T-helper 22 cell (primary cell): Measurements from ENCODE around the gene RRAS.
A peak's percentile ranks its signal among the peaks of the same experiment; 100 is the strongest.

Experiments used
- DNase-seq: peaks from one replicate; pipeline ENCODE4 v3.0.0-alpha.2; 2020; ENCODE audit warnings: low read depth

RRAS gene

DNA sequence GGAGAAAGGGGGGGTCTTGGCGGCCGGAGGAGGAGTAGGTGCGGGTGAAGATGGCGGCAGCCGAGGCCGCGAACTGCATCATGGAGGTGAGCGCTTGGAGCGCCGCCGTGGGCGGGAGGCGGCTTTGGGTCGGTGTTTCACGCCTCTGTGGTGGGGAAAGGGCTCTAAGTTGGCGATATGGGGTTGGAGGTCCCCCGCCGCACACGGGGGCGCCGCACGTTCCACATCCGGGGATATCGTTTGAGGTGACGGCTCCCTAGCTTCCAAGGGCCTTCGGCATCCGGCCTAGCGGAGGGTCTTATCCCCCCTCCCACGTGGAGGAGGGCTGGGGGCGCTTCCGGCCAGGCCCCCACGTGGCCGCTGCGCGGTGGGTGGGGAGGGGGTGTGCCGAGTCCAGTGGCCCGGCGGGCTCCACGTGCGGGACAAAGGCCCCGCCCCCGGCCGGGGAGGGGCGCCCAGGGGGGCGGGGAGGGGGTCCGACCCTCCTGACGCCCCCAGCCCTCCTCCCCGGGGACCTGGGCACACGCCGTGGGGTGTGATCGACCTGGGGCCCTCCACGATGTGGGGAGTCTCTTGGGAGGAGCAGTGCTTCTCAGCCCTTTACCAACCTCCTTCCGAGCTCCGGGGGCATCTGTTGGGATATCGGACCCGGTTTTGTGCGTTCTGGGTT, 37.4 kb upstream of the RRAS start, which contains the start of gene PRMT1:
Gene PRMT1 (plus strand): TSS at position 41 of the 670 bp plus-strand sequence. CDS start 10 bp downstream, at position 51.
- DNase-seq, result peak; percentile 42

- peak; percentile 98 for DNase-seq
Observed at GRCh38 chr19:49676784-49677230, 36.9 kb upstream of the RRAS start.

- DNase-seq, result peak; percentile 32
Observed at GRCh38 chr19:49676136-49676783, 36.3 kb upstream of the RRAS start.

GRCh38 chr19:49672131-49672919, 32.4 kb upstream of the RRAS start:
- DNase-seq, result peak; percentile 50

DNA sequence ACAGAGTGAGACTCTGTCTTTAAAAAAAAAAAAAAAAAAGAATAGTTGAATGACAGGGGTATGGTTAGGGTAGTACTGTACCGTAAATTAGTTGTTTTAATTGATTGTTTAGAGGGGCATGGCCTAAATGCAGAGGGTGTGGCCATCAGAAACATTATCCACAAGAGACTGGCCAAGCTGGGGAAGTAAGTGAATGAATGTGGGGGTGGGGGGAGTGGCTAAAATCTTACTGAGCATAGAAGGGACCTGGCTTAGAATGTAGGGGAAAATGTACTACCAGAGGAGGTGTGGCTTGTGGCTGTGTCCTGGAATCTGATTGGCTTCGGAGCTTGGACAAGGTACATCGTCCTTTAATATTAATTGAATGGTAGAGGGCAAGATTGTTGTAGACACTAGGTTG, 29.6 kb upstream of the RRAS start:
- no peak for DNase-seq

DNA sequence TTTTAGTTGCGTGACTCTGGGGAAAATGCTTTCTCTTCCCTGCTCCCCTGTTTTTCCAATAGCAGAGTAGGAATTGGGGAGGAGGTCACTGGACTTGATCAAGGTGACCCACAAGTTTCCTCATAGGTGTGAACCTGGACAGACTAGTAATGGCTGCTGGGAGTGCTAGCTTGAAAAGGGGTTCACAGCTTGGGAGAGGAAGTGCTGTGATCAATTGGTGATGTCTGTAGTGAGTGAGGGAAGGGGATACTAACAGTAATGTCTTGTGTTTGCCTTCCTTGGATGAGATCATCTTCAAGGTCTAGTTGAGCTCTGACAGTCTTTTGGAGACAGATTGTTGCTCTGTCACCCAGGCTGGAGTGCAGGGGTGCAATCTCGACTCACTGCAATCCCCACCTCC, 27.5 kb upstream of the RRAS start:
- DNase-seq, result no peak

DNA sequence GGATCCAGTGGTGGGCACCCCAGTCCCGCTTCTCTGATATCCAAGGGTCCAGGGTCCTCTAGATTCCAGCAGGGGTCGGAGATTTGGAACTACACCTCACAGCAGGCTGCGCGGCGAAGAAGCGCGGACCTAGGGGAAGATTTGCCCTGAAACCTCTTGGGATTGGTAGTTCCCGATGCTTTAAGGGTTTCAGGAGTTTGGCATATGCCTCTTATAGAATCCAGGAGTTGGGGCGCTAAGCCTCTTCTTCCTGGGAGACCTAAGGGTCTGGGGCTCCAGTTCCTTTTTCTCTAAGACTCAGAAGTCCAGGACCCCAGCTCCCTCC, 26.1 kb upstream of the RRAS start:
- no peak for DNase-seq

DNA sequence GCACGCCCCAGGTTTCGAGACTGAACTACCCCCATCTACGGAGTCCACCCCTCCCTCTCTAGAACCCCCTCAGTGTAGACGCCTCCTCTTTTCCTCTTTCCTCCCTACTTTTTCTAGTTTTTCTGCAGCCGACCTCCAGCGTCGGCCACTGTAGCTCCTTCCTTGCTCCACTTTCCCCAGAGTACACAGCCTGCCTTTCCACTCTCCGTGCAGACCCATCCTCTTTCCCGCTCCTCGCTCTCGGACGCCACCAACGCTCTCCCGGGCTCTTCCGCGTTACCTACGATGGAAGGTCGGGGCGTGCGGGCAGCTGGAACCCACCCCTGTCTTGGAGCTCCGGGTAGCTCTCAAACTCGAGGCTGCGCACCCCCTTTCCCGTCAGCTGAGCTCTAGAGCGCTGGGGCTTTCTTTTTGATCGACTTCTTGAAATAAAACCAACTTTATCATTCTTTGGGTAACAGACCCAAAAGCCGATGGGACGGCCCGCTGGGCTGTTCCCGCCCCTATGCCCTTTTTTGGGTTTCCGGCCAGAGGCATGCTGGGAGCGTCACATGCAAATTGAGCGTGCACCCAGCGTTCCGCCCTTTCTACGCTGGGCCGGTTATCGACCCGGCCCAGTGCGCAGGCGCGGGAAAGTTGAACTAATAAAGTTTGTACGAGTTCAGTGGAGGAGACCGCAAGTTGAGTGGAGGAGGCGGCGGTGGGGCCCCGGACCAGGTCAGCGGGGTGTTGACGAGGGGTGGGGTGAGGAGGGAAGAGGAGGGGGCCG, 25.6 kb upstream of the RRAS start, which contains the start of the genes BCL2L12 and IRF3:
Gene BCL2L12 (plus strand): TSS at position 583 of the 769 bp plus-strand sequence. CDS start 760 bp downstream, outside the sequence.
Gene IRF3 (minus strand): TSS at position 507 of the 769 bp plus-strand sequence. CDS start 1,019 bp downstream, outside the sequence.
- DNase-seq, result peak; percentile 97

GRCh38 chr19:49665036-49665350, 25.1 kb upstream of the RRAS start:
- no peak for DNase-seq

DNA sequence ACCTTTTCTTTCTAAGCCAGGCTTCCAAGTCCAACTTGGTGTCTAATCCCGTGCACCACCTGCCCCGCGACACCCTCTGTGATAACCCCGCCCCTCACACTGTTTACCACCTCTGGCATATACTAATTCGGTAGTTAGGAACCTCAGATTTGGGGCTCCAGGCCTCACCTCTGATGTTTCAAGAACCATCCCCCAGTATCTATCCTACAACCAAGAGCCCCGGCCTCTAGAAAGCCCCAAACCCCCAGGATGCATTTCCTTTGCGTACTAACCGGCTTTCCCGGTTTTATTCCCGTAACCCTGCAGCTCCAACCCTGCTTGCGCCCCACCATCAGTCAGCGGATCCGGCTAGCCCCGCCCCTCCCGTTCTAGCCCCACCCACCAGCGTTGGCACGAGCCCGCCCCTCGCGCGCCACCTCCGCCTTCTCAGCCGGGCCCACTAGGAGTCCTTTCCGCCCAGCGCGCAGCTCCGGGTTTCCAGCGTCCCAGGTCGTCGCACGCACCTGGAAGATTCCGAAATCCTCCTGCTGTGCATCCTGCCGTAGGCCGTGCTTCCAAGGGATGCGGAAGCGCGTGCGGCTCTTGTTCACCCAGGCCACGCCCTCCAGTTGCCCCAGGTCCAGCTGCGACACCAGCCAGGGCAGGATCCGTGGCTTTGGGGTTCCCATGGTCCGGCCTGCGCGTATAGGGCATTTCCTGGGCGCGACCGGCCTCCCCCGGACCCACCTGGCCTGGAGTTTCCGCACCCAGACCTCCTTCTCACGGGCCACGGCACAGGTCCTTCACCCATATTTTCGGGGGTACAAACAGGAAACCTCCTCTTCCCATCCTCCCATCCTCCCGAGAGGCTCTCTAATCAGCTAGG, 24.5 kb upstream of the RRAS start:
- peak; percentile 82 for DNase-seq

DNA sequence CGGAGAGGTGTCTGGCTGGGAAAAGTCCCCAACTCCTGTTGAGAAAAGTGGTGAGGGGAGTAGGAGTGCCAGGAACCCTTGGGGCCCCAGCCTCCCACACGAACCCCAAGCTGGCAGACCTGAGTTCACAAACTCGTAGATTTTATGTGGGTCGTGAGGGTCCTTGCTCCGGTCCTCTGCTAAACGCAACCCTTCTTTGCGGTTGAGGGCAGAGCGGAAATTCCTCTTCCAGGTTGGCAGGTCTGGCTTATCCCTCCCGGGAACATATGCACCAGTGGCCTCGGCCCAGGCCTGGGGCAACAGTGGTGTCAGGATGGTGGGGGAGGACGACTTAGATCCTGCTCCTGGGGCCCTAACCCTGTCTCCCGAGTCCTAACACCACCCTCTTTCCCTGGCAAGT, 23.3 kb upstream of the RRAS start:
- no peak for DNase-seq

DNA sequence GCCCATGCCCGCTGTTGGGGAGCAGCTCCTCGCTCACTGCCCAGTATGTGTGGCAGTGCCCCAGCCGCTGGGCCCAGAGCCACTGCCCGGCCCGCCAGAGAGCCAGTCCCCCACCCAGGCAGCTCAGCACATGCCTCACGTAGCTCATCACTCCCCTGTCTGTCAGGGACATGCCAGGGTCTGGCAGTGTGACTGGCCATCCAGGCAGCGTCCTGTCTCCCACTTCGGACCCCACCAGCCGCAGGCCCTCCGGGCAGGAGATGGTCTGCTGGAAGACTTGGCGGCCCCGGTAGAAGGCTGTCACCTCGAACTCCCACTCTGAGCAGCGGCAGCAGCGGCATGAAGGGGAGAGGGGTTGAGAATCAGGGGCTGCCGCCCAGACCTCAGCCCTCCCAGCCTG, 22.1 kb upstream of the RRAS start:
- DNase-seq, result no peak

DNA sequence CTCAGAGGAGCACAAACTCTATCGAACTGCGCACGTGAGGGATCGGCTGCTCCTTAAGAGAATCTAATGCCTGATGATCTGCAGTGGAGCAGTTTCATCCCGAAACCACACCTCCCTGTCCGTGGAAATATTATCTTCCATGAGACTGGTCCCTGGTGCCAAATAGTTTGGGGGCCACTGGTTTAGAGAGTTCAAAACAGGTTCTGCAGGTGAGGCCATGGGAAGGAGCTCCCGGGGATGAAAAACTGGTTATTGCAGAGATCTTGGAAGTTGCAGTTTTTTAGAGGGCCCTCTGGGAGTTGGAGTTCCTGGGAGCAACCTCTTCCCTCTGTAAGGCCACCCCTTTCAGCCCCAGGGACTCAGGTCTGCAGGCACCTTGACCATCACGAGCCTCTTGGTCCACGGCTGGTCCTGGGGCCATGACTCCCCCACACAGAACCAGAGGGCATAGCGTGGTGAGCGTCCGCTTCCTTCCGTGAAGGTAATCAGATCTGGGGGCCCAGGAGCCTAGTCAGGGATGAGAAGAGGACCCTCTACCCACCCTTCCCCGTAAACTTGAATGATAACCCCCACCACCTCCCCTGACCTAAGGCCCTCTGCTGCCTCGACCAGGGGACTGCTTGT, 20.5 kb upstream of the RRAS start:
- DNase-seq, result no peak

GRCh38 chr19:49658566-49659442, 18.9 kb upstream of the RRAS start:
- DNase-seq, result no peak

- DNase-seq, result no peak
Observed at GRCh38 chr19:49658139-49658517, 18.2 kb upstream of the RRAS start.

DNA sequence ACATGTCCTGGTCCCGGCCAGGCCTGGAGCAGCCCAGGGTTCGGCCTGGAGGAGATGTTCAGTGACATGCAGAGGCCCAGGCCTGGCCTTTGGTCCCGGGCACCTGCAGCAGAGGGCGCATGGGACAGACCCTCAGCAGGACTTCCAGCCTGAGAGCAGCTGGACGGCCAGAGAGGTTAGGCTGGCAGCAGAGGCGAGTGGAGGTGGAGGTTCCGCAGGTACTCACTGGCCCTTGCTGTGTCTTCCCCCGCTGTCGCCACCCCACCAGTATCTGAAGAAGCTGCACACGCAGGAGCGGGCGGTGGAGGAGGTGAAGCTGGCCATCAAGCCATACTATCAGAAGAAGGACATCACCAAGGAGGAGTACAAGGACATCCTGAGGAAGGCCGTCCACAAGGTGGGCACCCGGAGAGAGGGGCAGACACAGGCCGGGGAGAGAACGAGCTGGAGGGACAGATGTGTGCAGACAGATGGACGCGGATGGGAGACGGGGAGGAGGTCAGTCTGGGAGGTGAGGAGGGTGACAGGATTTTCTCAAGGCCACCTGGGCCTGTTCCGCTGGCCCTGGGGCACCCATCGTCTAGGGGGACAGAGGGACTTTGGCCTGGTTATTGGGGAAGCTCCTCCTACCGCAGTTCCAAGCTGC, 17.7 kb upstream of the RRAS start:
- no peak for DNase-seq

DNA sequence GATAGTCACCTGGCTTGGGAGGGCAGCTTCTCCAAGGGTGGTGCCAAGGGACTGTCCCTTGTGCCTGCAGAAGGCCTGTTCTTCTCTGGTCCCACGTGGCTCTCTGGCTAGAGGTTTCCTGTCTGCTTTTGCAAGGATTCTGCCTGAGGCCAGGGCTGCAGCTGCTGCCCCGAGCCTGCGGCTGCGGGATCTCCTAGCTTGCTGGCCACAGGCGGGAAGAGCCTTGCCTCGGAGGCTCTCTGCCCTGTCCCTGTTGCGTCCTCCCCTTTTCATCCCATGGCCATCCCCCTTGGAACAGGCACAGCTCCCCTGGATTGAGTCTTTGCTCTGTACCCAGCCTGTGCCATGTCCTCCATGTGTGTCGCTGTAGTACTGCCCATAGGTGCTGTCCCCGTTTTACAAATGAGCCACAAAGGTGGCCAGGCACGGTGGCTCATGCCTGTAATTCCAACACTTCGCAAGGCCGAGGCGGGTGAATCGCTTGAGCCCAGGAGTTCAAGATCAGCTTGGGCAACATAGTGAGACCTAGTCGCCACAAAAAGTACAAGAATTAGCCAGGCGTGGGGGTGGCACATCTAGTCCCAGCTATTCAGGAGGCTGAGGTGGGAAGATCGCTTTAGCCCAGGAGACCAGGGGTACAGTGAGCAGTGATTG, 16.6 kb upstream of the RRAS start:
- no peak for DNase-seq

DNA sequence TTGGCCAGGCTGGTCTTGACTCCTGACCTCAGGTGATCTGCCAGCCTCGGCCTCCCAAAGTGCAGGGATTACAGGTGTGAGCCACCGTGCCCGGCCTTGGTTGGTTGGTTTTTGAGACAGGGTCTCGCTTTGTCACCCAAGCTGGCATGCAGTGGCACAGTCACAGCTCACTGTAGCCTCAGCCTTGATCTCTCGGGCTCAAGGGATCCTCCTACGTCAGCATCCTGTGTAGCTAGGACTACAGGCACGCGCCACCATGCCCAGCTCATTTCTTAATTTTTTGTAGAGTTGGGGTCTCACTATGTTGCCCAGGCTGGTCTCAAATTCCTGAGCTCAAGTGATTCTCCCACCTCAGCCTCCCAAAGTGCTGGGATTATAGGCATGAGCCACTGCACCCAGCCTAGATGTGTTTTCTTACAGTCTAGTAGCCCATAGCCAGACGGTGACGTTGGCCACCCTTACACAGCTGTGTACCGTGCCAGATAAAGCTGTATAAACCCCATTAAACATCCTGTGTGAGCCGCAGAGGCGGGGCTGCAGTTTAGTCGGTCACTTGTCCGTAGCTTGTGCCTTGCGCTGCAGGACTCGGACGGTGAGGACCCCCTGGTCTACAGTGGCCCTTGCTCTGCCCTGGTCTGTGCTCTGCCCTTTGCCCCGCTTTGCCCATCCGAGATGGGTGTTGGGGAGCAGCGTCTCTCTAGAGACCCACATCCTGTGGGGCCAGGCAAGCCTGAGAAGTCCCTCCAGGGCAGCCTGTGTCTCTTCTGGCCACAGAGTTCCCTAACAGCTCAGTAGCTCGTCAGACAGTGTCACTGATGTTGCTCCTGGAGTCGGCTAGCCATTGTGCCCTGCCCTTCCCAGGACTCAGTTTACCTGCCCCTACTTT, 15.9 kb upstream of the RRAS start:
- DNase-seq, result no peak
